Measurements from ENCODE around the gene TNFSF11.

TNFSF11 gene

GRCh38 chr13:42656161-42656560, 82.2 kb downstream of the TNFSF11 start:
- DNase-seq = no peak

GRCh38 chr13:42656958-42657357, 83.0 kb downstream of the TNFSF11 start:
- no peak for DNase-seq

Data from T1000 (cell line).